Measurements from ENCODE around the gene OR13A1. TPM values are rescaled to one million over a fixed set of nuclear protein-coding genes. Genes with fewer than 3 reads are reported as not detected.
"Not testable (repeated sequence)": the region's sequence is repeated elsewhere in the genome, so short reads cannot be mapped to it uniquely, and the experiment has no call there.

The OR13A1 gene
- total RNA-seq, 1 donor from 2014 or later: not detected

GRCh38 chr10:45261243-45261775 lies 54.1 kb downstream of the OR13A1 start:
- H3K4me1 ChIP-seq: no peaks in the 10 kb centered on the region
- H3K27ac ChIP-seq: no peak overlapping the region
- intact Hi-C loops (cut with DNase I): no loop called here
- H3K4me3 ChIP-seq: no peak overlapping the region
- no peaks in the 10 kb centered on the region for H3K36me3 ChIP-seq
- no peaks in the 10 kb centered on the region for H3K9me3 ChIP-seq
- no peaks in the 10 kb centered on the region for H3K27me3 ChIP-seq
- TF ChIP-seq CTCF (IDR thresholded peaks at IDR 0.05): no peak
- no peak for DNase-seq (ENCODE audit: low spot score in 2 of 2)

- H3K27me3 ChIP-seq; H3K27ac ChIP-seq; DNase-seq (ENCODE audit: low spot score in 2 of 2); H3K36me3 ChIP-seq; H3K4me3 ChIP-seq; intact Hi-C loops (cut with DNase I); H3K4me1 ChIP-seq; H3K9me3 ChIP-seq: not testable (repeated sequence)
These were observed 54.8 kb downstream of the OR13A1 start for GRCh38 chr10:45260635-45261034.

DNA sequence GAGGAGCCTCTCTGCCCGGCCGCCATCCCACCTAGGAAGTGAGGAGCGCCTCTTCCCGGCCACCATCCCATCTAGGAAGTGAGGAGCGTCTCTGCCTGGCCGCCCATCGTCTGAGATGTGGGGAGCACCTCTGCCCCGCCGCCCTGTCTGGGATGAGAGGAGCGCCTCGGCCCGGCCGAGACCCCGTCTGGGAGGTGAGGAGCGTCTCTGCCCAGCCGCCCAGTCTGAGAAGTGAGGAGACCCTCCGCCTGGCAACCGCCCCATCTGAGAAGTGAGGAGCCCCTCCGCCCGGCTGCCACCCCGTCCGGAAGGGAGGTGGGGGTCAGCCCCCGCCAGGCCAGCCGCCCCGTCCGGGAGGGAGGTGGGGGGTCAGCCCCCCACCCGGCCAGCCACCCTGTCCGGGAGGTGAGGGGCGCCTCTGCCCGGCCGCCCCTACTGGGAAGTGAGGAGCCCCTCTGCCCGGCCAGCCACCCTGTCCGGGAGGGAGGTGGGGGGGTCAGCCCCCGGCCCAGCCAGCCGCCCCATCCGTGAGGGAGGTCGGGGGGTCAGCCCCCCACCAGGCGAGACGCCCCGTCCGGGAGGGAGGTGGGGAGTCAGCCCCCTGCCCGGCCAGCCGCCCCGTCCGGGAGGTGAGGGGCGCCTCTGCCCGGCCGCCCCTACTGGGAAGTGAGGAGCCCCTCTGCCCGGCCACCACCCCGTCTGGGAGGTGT lies 55.5 kb downstream of the OR13A1 start:
- H3K27me3 ChIP-seq; H3K9me3 ChIP-seq; H3K27ac ChIP-seq; H3K4me1 ChIP-seq; H3K4me3 ChIP-seq; DNase-seq (ENCODE audit: low spot score in 2 of 2); H3K36me3 ChIP-seq; intact Hi-C loops (cut with DNase I): not testable (repeated sequence)

DNA sequence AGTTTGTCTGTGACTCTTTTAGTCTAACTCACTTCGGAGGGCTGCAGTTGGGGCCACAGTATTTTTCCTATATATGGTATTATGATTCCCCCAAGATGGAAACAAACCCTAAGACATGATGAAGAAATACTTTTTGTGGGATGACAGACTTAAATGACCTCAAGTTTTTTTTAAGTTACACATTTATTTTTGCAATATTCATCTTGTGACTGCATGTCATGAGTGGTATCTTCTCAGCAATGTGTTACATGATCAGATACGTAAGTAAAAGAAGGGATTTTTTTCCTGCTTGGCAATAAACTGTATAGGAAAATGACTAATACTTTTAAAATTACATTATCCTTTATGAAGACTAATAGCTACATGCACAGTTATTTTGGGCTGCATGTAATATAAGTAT lies 57.8 kb downstream of the OR13A1 start:
- no peaks in the 10 kb centered on the region for H3K36me3 ChIP-seq

DNA sequence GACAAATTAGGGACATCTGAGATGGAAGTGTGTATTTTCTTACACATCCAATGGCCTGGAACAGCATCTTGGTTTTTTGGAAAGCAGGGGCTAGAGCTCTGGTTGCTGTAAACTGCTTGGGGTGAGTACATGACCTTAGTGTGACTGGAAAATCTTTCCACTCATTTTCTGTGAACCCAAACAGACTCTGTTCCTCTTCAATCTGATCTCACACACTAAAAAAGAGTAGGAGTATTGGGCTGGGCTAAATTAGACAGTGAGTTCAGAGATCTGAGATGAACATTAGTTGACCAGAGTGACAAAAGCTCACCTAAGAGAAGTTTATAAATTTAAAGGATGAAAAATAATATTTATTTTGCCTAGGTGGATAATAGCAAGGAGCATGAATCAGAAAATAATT lies 59.2 kb downstream of the OR13A1 start:
- intact Hi-C loops (cut with DNase I): no loop called here
- Histone ChIP-seq H3K36me3 (no peaks in the 10 kb centered on the region), H3K27ac (no peak overlapping the region), H3K4me1 (no peaks in the 10 kb centered on the region), H3K9me3 (no peaks in the 10 kb centered on the region), H3K27me3 (no peaks in the 10 kb centered on the region), H3K4me3 (no peak overlapping the region)
- no peak for DNase-seq (ENCODE audit: low spot score in 2 of 2)
- no peak for TF ChIP-seq CTCF (IDR thresholded peaks at IDR 0.05)

More for the DNA sequence above, 57.8 kb downstream of the OR13A1 start:
- no peak for TF ChIP-seq CTCF (IDR thresholded peaks at IDR 0.05)
- Histone ChIP-seq H3K27ac (no peak overlapping the region), H3K9me3 (no peaks in the 10 kb centered on the region), H3K27me3 (no peaks in the 10 kb centered on the region), H3K4me1 (no peaks in the 10 kb centered on the region), H3K4me3 (no peak overlapping the region)
- intact Hi-C loops (cut with DNase I): no loop called here
- DNase-seq (ENCODE audit: low spot score in 2 of 2): no peak

GRCh38 chr10:45255706-45256105 lies 59.7 kb downstream of the OR13A1 start:
- Histone ChIP-seq H3K36me3 (no peaks in the 10 kb centered on the region), H3K4me3 (no peak overlapping the region), H3K9me3 (no peaks in the 10 kb centered on the region), H3K27ac (no peak overlapping the region), H3K4me1 (no peaks in the 10 kb centered on the region), H3K27me3 (no peaks in the 10 kb centered on the region)
- intact Hi-C loops (cut with DNase I): no loop called here
- no peak for DNase-seq (ENCODE audit: low spot score in 2 of 2)
- TF ChIP-seq CTCF (IDR thresholded peaks at IDR 0.05): no peak
